Endothelial cell of umbilical vein (primary cell): ENCODE results near the gene RTN1. TPM values are rescaled to one million over a fixed set of nuclear protein-coding genes. Genes with fewer than 3 reads are reported as not detected.

Experiments
- BruUV-seq: library from RNA; stranded (reverse); fragments of 400-500 nt; replicated peaks from 2 replicates; lab custom pipeline; 2021; lab: Mats Ljungman, UMichigan
- CTCF ChIA-PET: fragments of 300-600, 350-600 bp; sonication (Branson Sonifier 250); formaldehyde crosslinking; loops from one replicate; lab custom pipeline; 2021; ENCODE audit warnings: antibody characterized with exemption, inconsistent platforms; lab: Charles Lee
- POLR2A ChIA-PET: fragments of 300-600, 350-600 bp; sonication (Branson Sonifier 250); formaldehyde crosslinking; loops from one replicate; lab custom pipeline; 2021; ENCODE audit warnings: antibody characterized with exemption, inconsistent platforms; lab: Charles Lee
- DNase-seq: peaks from one replicate; pipeline ENCODE4 v3.0.0-alpha.2; 2011; ENCODE audit warnings: low read depth, low spot score
- FAIRE-seq: peaks from 2 replicates; lab custom pipeline; 2011; peaks lifted over from hg19 to GRCh38; lab: Jason Lieb, UNC
- H2AFZ ChIP-seq: 2 replicates; pipeline ENCODE4 v1.6.0; 2012; ENCODE audit warnings: low read depth, low read length, control low read depth, inconsistent platforms
- H3K27ac ChIP-seq: 2 replicates; pipeline ENCODE4 v1.5.1; 2011; ENCODE audit warnings: low read depth, mild to moderate bottlenecking, control low read depth, low read length, moderate library complexity; ENCODE audit not compliant: insufficient read depth
- H3K27me3 ChIP-seq, 2 experiments: 2 replicates each; pipeline versions ENCODE4 v1.6.0 to v1.6.1; 2011; ENCODE audit warnings: low read length in 2 of 2, mixed read lengths in 1 of 2; ENCODE audit not compliant: control insufficient read depth in 2 of 2, insufficient read depth in 2 of 2
- H3K36me3 ChIP-seq, 2 experiments: 2 replicates in 1 of 2; 3 replicates in 1 of 2; pipeline ENCODE4 v1.5.1; 2011; ENCODE audit warnings: low read length in 2 of 2, mild to moderate bottlenecking in 1 of 2, moderate library complexity in 1 of 2; ENCODE audit not compliant: control insufficient read depth in 2 of 2, insufficient read depth in 2 of 2; ENCODE audit errors: extremely low read depth in 1 of 2
- H3K4me1 ChIP-seq: 3 replicates; pipeline ENCODE4 v1.5.1; 2011; ENCODE audit warnings: mild to moderate bottlenecking, low read length; ENCODE audit not compliant: control insufficient read depth, insufficient read depth; ENCODE audit errors: extremely low read depth
- H3K4me2 ChIP-seq: 2 replicates; pipeline ENCODE4 v1.6.1; 2011; ENCODE audit warnings: low read length, control low read depth, mixed read lengths; ENCODE audit not compliant: insufficient read depth
- H3K4me3 ChIP-seq, 3 experiments: fragments of 200-600 bp in 1 of 3; sonication (generic), shearing (Covaris generic) in 1 of 3; replicated peaks in 1 of 3; 2 replicates each; pipeline ENCODE4 v1.5.1; 2011 to 2016; ENCODE audit warnings: control low read depth in 3 of 3, low read length in 3 of 3, mild to moderate bottlenecking in 2 of 3, inconsistent platforms in 1 of 3, low read depth in 1 of 3, moderate library complexity in 1 of 3; ENCODE audit not compliant: insufficient read depth in 1 of 3
- H3K79me2 ChIP-seq: 2 replicates; pipeline ENCODE4 v1.6.0; 2012; ENCODE audit warnings: low read length, inconsistent platforms; ENCODE audit not compliant: control insufficient read depth, insufficient read depth
- H3K9ac ChIP-seq: replicated peaks from 2 replicates; pipeline ENCODE3; 2011; ENCODE audit warnings: low read length, control low read depth; ENCODE audit not compliant: insufficient read depth; ENCODE audit errors: extremely low read depth
- H3K9me1 ChIP-seq: replicated peaks from 3 replicates; pipeline ENCODE4 v1.6.0; 2011; ENCODE audit warnings: mild to moderate bottlenecking, low read length; ENCODE audit not compliant: control insufficient read depth, insufficient read depth; ENCODE audit errors: extremely low read depth
- H3K9me3 ChIP-seq: replicated peaks from 2 replicates; pipeline ENCODE4 v1.5.1; 2012; ENCODE audit warnings: low read length, inconsistent platforms; ENCODE audit not compliant: control insufficient read depth, insufficient read depth
- H4K20me1 ChIP-seq: replicated peaks from 2 replicates; pipeline ENCODE3; 2011; ENCODE audit warnings: mild to moderate bottlenecking, low read length; ENCODE audit not compliant: control insufficient read depth, insufficient read depth; ENCODE audit errors: extremely low read depth
- EZH2 ChIP-seq: IDR thresholded peaks from 2 replicates; pipeline ENCODE4 v1.6.1; 2012; ENCODE audit warnings: borderline replicate concordance, low read depth, mild to moderate bottlenecking, moderate library complexity, low read length, inconsistent platforms; ENCODE audit not compliant: severe bottlenecking
- FOS ChIP-seq: IDR thresholded peaks from 2 replicates; pipeline ENCODE4 v1.6.1; 2011; ENCODE audit warnings: mild to moderate bottlenecking, low read length, moderate library complexity, borderline replicate concordance; ENCODE audit not compliant: insufficient read depth
- GATA2 ChIP-seq: IDR thresholded peaks from 2 replicates; pipeline ENCODE4 v1.7.0; 2011; ENCODE audit warnings: low read depth, mild to moderate bottlenecking, moderate library complexity, mixed read lengths, low read length; ENCODE audit not compliant: insufficient read length, insufficient read depth
- JUN ChIP-seq: IDR thresholded peaks from 2 replicates; pipeline ENCODE4 v1.6.1; 2011; ENCODE audit warnings: borderline replicate concordance, low read depth; ENCODE audit not compliant: insufficient read length, insufficient read depth
- MYC ChIP-seq: IDR thresholded peaks from one replicate; pipeline ENCODE4 v1.6.1; 2011; ENCODE audit warnings: mild to moderate bottlenecking, low read depth, low read length
- POLR2A ChIP-seq: IDR thresholded peaks from 2 replicates; pipeline ENCODE4 v1.6.1; 2012; ENCODE audit warnings: low read depth, mild to moderate bottlenecking, control low read depth, low read length
- POLR2AphosphoS5 ChIP-seq: IDR thresholded peaks from 2 replicates; pipeline ENCODE4 v1.6.1; 2012; ENCODE audit warnings: low read depth, mild to moderate bottlenecking, control low read depth, low read length, moderate library complexity; ENCODE audit not compliant: insufficient read depth
- dilution Hi-C: fragments of 300-500 bp; cut with MboI; formaldehyde crosslinking; loops from one replicate; pipeline ENCODE4 v1.15.0; 2019; ENCODE audit warnings: low sequenced_read_pairs; ENCODE audit not compliant: extremely low pct_ligation_motif_present
- intact Hi-C: fragments of 100-400 bp; cut with micrococcal nuclease; formaldehyde crosslinking; loops from one replicate; pipeline ENCODE4 v1.10.0; 2022
- polyA plus RNA-seq, 4 experiments: library from polyadenylated mRNA; depleted of rRNA in 3 of 4; stranded (reverse) in 3 of 4; unstranded in 1 of 4; fragments of >200 nt; gene quantifications; 2 replicates each; pipeline versions ENCODE4 v1.2.1 to v1.2.3, GENCODE V29; 2011 to 2012; ENCODE audit warnings: missing spikeins in 1 of 4
- total RNA-seq: library from RNA; stranded (reverse); gene quantifications from 2 replicates; pipeline ENCODE4 v1.2.3, GENCODE V29; 2021
- TF ChIP-seq, protein P1 (sequence below): IDR thresholded peaks from 2 replicates; pipeline ENCODE4 v1.6.1; 2011; ENCODE audit not compliant: insufficient read depth, insufficient read length
- TF ChIP-seq, protein P2 (sequence below), 2 donors: IDR thresholded peaks; 1 replicate in 1 of 2; 2 replicates in 1 of 2; pipeline ENCODE4 v1.5.1; 2011; ENCODE audit warnings: low read length in 2 of 2, mild to moderate bottlenecking in 2 of 2, moderate library complexity in 2 of 2, control low read depth in 1 of 2, inconsistent platforms in 1 of 2, low read depth in 1 of 2; ENCODE audit not compliant: insufficient read depth in 1 of 2; ENCODE audit errors: extremely low read depth in 1 of 2

RTN1 gene
- total and polyA plus RNA-seq, 2 donors (not counting 3 experiments of a cell fraction or from before 2014, with no cell fraction given): 0.10 to 0.29 TPM

DNA sequence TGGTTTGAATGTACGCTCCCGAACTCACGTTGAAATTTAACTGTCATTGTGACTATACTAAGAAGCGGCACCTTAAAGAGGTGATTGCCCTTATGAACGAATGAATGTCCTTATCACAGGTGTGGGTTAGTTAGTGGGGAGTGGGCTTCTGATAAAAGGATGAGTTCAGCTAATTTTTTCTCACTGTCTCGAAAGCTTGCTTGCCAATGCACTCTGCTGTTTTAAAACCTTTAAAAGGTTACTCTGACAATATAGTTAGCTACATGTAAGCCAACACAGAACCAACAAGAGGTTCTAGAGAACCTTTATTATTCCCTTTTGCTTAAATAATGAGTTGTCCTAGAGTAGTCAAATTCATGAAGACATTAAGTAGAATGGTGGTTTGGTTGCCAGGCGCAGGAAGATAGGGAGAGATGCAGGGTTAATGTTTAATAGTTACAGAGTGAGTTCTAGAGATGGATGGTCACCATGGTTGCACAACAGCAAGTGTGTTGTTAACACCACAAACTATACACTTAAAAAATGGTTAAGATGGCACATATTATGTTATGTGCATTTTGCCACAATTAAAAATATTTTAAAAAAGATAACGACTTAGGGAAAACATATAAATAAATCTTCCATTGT, 26.3 kb downstream of the RTN1 start:
- Histone ChIP-seq H3K36me3 (no peaks in the 10 kb centered on the region), H2AFZ (no peak overlapping the region), H3K9ac (no peak overlapping the region), H3K9me1 (no peaks in the 10 kb centered on the region), H3K79me2 (no peaks in the 10 kb centered on the region), H3K27me3 (peaks cover 0 to 8% of the 10 kb centered on the region in 2 experiments), H4K20me1 (no peaks in the 10 kb centered on the region), H3K4me1 (no peaks in the 10 kb centered on the region), H3K27ac (no peak overlapping the region), H3K4me2 (no peak overlapping the region), H3K9me3 (no peaks in the 10 kb centered on the region), H3K4me3 (no peak overlapping the region)
- FAIRE-seq: no peak
- no peak for TF ChIP-seq POLR2AphosphoS5
- TF ChIP-seq, protein P1, sequence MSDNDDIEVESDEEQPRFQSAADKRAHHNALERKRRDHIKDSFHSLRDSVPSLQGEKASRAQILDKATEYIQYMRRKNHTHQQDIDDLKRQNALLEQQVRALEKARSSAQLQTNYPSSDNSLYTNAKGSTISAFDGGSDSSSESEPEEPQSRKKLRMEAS: no peak
- no peak for TF ChIP-seq POLR2A
- TF ChIP-seq GATA2: no peak
- TF ChIP-seq, protein P2, sequence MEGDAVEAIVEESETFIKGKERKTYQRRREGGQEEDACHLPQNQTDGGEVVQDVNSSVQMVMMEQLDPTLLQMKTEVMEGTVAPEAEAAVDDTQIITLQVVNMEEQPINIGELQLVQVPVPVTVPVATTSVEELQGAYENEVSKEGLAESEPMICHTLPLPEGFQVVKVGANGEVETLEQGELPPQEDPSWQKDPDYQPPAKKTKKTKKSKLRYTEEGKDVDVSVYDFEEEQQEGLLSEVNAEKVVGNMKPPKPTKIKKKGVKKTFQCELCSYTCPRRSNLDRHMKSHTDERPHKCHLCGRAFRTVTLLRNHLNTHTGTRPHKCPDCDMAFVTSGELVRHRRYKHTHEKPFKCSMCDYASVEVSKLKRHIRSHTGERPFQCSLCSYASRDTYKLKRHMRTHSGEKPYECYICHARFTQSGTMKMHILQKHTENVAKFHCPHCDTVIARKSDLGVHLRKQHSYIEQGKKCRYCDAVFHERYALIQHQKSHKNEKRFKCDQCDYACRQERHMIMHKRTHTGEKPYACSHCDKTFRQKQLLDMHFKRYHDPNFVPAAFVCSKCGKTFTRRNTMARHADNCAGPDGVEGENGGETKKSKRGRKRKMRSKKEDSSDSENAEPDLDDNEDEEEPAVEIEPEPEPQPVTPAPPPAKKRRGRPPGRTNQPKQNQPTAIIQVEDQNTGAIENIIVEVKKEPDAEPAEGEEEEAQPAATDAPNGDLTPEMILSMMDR (IDR thresholded peaks at IDR 0.05; ENCODE audit: extremely low read depth in 1 of 2, insufficient read depth in 1 of 2, low read depth in 1 of 2, low read length in 2 of 2): no peak
- no peak for TF ChIP-seq FOS
- TF ChIP-seq MYC: no peak
- no peak for TF ChIP-seq EZH2
- TF ChIP-seq JUN: no peak
- BruUV-seq: no TSS peak
- POLR2A ChIA-PET: no interaction called here
- dilution Hi-C loops: no loop called here
- no peak for DNase-seq
- intact Hi-C loops: no loop called here
- CTCF ChIA-PET: no interaction called here
